HCT116 (cell line): ENCODE results near the gene MYL6B. TPM values are rescaled to one million over a fixed set of nuclear protein-coding genes. Genes with fewer than 3 reads are reported as not detected.
A peak's percentile ranks its signal among the peaks of the same experiment; 100 is the strongest.

ENCODE experiments used
- ATAC-seq: fragments of 200-7000 bp; cut with Tn5 transposase; 2 replicates; pipeline ENCODE4 v1.9.1; 2020; ENCODE audit warnings: mild to moderate bottlenecking, moderate library complexity
- BruUV-seq: library from RNA; stranded (reverse); fragments of 400-500 nt; replicated peaks from 2 replicates; lab custom pipeline; 2021; lab: Mats Ljungman, UMichigan
- CTCF ChIA-PET: fragments of 300-600 bp; sonication (Branson Sonifier 250); formaldehyde crosslinking; loops from one replicate; lab custom pipeline; 2021; ENCODE audit warnings: antibody characterized with exemption; lab: Charles Lee
- POLR2A ChIA-PET: fragments of 300-600, 350-600 bp; sonication (Branson Sonifier 250); formaldehyde crosslinking; loops from one replicate; lab custom pipeline; 2021; ENCODE audit warnings: antibody characterized with exemption; lab: Charles Lee
- RAD21 ChIA-PET, 2 experiments: fragments of 300-600 bp; sonication (Branson Sonifier 250); formaldehyde crosslinking; loops; one replicate each; lab custom pipeline; 2023; ENCODE audit warnings: low total read pairs in 2 of 2; ENCODE audit not compliant: uncharacterized antibody in 2 of 2, unreplicated experiment in 2 of 2, low non-redundant PET in 1 of 2; lab: Charles Lee
- DNase-seq: peaks from one replicate; pipeline ENCODE4 v3.0.0-alpha.2; 2010; ENCODE audit warnings: low read depth, low spot score
- H2AFZ ChIP-seq: fragments of 200-600 bp; shearing (Covaris generic), sonication (generic); 2 replicates; pipeline ENCODE4 v1.6.1; 2017; ENCODE audit warnings: low read depth, mixed run types, mixed read lengths, antibody characterized with exemption, low read length; ENCODE audit not compliant: poor library complexity, severe bottlenecking
- H3K27ac ChIP-seq: 2 replicates; pipeline ENCODE4 v1.5.1; 2012; ENCODE audit warnings: low read depth, low read length
- H3K27me3 ChIP-seq: fragments of 200-600 bp; sonication (generic); 2 replicates; pipeline ENCODE4 v1.6.1; 2016; ENCODE audit warnings: mixed run types, low read length, mixed read lengths; ENCODE audit not compliant: insufficient read depth
- H3K36me3 ChIP-seq, 2 experiments: fragments of 200-500 bp in 1 of 2; fragments of 200-600 bp in 1 of 2; sonication (Bioruptor generic) in 1 of 2; sonication (generic) in 1 of 2; 2 replicates each; pipeline versions ENCODE4 v1.5.1 to v1.6.1; 2014 to 2016; ENCODE audit warnings: low read length in 2 of 2, inconsistent platforms in 1 of 2, mixed read lengths in 1 of 2, mixed run types in 1 of 2; ENCODE audit not compliant: insufficient read depth in 2 of 2, control insufficient read depth in 1 of 2
- H3K4me1 ChIP-seq, 2 experiments: fragments of 200-600 bp in 1 of 2; sonication (generic) in 1 of 2; 2 replicates each; pipeline versions ENCODE4 v1.5.1 to v1.6.1; 2012 to 2017; ENCODE audit warnings: low read length in 2 of 2, inconsistent platforms in 1 of 2, mild to moderate bottlenecking in 1 of 2, mixed read lengths in 1 of 2, mixed run types in 1 of 2, moderate library complexity in 1 of 2; ENCODE audit not compliant: insufficient read depth in 2 of 2, control insufficient read depth in 1 of 2
- H3K4me2 ChIP-seq: fragments of 200-600 bp; sonication (generic); 2 replicates; pipeline ENCODE4 v1.6.1; 2017; ENCODE audit warnings: mixed run types, low read length, mixed read lengths
- H3K4me3 ChIP-seq, 2 experiments: fragments of 200-600 bp in 1 of 2; sonication (generic) in 1 of 2; replicated peaks in 1 of 2; 2 replicates each; pipeline ENCODE4 v1.5.1; 2011 to 2016; ENCODE audit warnings: low read length in 2 of 2, control low read depth in 1 of 2, low read depth in 1 of 2, mild to moderate bottlenecking in 1 of 2, mixed read lengths in 1 of 2, mixed run types in 1 of 2
- H3K79me2 ChIP-seq: fragments of 200-600 bp; sonication (generic); 2 replicates; pipeline ENCODE4 v1.6.1; 2017; ENCODE audit warnings: mild to moderate bottlenecking, mixed run types, low read length, moderate library complexity, mixed read lengths; ENCODE audit not compliant: insufficient read depth
- H3K9ac ChIP-seq: fragments of 200-600 bp; sonication (generic); 2 replicates; pipeline ENCODE4 v1.6.1; 2016; ENCODE audit warnings: low read length, mixed read lengths
- H3K9me2 ChIP-seq: fragments of 200-600 bp; sonication (generic), shearing (Covaris generic); 2 replicates; pipeline ENCODE4 v1.6.1; 2017; ENCODE audit warnings: mixed run types, mild to moderate bottlenecking, moderate library complexity; ENCODE audit not compliant: insufficient read depth
- H3K9me3 ChIP-seq, 2 experiments: fragments of 200-500 bp in 1 of 2; fragments of 200-600 bp in 1 of 2; sonication (Bioruptor generic) in 1 of 2; sonication (generic) in 1 of 2; 2 replicates each; pipeline ENCODE4 v1.6.1; 2014 to 2017; ENCODE audit warnings: low read length in 2 of 2, mixed read lengths in 2 of 2, inconsistent platforms in 1 of 2, low read depth in 1 of 2, mild to moderate bottlenecking in 1 of 2, mixed run types in 1 of 2, moderate library complexity in 1 of 2; ENCODE audit not compliant: control insufficient read depth in 1 of 2, insufficient read depth in 1 of 2
- H4K20me1 ChIP-seq: fragments of 200-600 bp; sonication (generic), shearing (Covaris generic); 2 replicates; pipeline ENCODE4 v1.6.1; 2017; ENCODE audit warnings: mixed run types, mild to moderate bottlenecking, moderate library complexity; ENCODE audit not compliant: insufficient read depth
- CBX3 ChIP-seq: IDR thresholded peaks from 2 replicates; pipeline ENCODE4 v1.6.1; 2012; ENCODE audit warnings: low read depth
- CEBPB ChIP-seq: IDR thresholded peaks from 2 replicates; pipeline ENCODE4 v1.6.1; 2012; ENCODE audit warnings: low read depth
- EZH2 ChIP-seq: fragments of 200-600 bp; sonication (generic); IDR thresholded peaks from 2 replicates; pipeline ENCODE4 v1.6.1; 2017; ENCODE audit warnings: antibody characterized with exemption, mixed run types
- FOSL1 ChIP-seq: IDR thresholded peaks from 2 replicates; pipeline ENCODE4 v1.6.1; 2012; ENCODE audit warnings: low read depth
- POLR2A ChIP-seq: IDR thresholded peaks from 2 replicates; pipeline ENCODE4 v1.7.0; 2011; ENCODE audit warnings: borderline replicate concordance; ENCODE audit not compliant: insufficient read depth, insufficient read length; ENCODE audit errors: extremely low read depth
- RAD21 ChIP-seq: IDR thresholded peaks from 2 replicates; pipeline ENCODE4 v1.6.1; 2012; ENCODE audit warnings: low read depth, mild to moderate bottlenecking
- REST ChIP-seq: IDR thresholded peaks from 2 replicates; pipeline ENCODE4 v1.6.1; 2012; ENCODE audit warnings: low read depth
- SP1 ChIP-seq: IDR thresholded peaks from 2 replicates; pipeline ENCODE4 v1.6.1; 2012; ENCODE audit warnings: low read depth
- ZFX ChIP-seq: fragments of 450-650 bp; IDR thresholded peaks from 2 replicates; pipeline ENCODE4 v1.6.1; 2017
- intact Hi-C: fragments of 100-400 bp; cut with micrococcal nuclease; formaldehyde crosslinking; loops from 2 replicates; pipeline ENCODE4 v1.10.0; 2022
- total RNA-seq: library from RNA; stranded (reverse); gene quantifications from one replicate; pipeline ENCODE4 v1.2.1, GENCODE V29; 2021; ENCODE audit not compliant: unreplicated experiment
- TF ChIP-seq, protein P1 (sequence below): IDR thresholded peaks from 2 replicates; pipeline ENCODE4 v1.6.1; 2011; ENCODE audit warnings: mild to moderate bottlenecking, low read length, moderate library complexity; ENCODE audit not compliant: insufficient replicate concordance; ENCODE audit errors: extremely low read depth
- TF ChIP-seq, protein P2 (sequence below), 3 experiments: fragments of 200-600 bp in 1 of 3; sonication (generic) in 1 of 3; IDR thresholded peaks in 2 of 3; conservative IDR thresholded peaks in 1 of 3; 2 replicates each; pipeline ENCODE4 v1.5.1; 2012 to 2017; ENCODE audit warnings: low read depth in 2 of 3, low read length in 2 of 3, antibody characterized with exemption in 1 of 3, borderline replicate concordance in 1 of 3, control low read depth in 1 of 3, mild to moderate bottlenecking in 1 of 3, mixed read lengths in 1 of 3, mixed run types in 1 of 3, moderate library complexity in 1 of 3; ENCODE audit not compliant: insufficient read depth in 1 of 3

Gene MYL6B
- total RNA-seq, 1 experiment from 2014 or later = 94.3 TPM

GRCh38 chr12:56151672-56152131 lies 685 bp upstream of the MYL6B start:
- no peaks in the 10 kb centered on the region for H3K27me3 ChIP-seq
- peak; percentile 44 for DNase-seq
- no peaks in the 10 kb centered on the region for H4K20me1 ChIP-seq
- intact Hi-C loops = loop anchor here (2.0 kb wide), 1 partner anchor 23 kb away; the partner anchor contains the start of gene ESYT1
- peak overlapping the region; percentile 80 for H3K9ac ChIP-seq
- no peak overlapping the region for H2AFZ ChIP-seq
- peak overlapping the region; percentile 91 for H3K27ac ChIP-seq
- no peak for TF ChIP-seq SP1
- TF ChIP-seq, protein P1, sequence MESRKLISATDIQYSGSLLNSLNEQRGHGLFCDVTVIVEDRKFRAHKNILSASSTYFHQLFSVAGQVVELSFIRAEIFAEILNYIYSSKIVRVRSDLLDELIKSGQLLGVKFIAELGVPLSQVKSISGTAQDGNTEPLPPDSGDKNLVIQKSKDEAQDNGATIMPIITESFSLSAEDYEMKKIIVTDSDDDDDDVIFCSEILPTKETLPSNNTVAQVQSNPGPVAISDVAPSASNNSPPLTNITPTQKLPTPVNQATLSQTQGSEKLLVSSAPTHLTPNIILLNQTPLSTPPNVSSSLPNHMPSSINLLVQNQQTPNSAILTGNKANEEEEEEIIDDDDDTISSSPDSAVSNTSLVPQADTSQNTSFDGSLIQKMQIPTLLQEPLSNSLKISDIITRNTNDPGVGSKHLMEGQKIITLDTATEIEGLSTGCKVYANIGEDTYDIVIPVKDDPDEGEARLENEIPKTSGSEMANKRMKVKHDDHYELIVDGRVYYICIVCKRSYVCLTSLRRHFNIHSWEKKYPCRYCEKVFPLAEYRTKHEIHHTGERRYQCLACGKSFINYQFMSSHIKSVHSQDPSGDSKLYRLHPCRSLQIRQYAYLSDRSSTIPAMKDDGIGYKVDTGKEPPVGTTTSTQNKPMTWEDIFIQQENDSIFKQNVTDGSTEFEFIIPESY = no peak
- TF ChIP-seq RAD21 = no peak
- TF ChIP-seq ZFX = peak; percentile 19; the same call in 1 of the 2 replicates
- peak; percentile 5 for TF ChIP-seq POLR2A
- no peak for TF ChIP-seq CEBPB
- no peak for TF ChIP-seq CBX3
- no peak for TF ChIP-seq FOSL1
- TF ChIP-seq EZH2 = no peak
- no peak for TF ChIP-seq REST
- TF ChIP-seq, protein P2, sequence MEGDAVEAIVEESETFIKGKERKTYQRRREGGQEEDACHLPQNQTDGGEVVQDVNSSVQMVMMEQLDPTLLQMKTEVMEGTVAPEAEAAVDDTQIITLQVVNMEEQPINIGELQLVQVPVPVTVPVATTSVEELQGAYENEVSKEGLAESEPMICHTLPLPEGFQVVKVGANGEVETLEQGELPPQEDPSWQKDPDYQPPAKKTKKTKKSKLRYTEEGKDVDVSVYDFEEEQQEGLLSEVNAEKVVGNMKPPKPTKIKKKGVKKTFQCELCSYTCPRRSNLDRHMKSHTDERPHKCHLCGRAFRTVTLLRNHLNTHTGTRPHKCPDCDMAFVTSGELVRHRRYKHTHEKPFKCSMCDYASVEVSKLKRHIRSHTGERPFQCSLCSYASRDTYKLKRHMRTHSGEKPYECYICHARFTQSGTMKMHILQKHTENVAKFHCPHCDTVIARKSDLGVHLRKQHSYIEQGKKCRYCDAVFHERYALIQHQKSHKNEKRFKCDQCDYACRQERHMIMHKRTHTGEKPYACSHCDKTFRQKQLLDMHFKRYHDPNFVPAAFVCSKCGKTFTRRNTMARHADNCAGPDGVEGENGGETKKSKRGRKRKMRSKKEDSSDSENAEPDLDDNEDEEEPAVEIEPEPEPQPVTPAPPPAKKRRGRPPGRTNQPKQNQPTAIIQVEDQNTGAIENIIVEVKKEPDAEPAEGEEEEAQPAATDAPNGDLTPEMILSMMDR (IDR thresholded peaks at IDR 0.05 in 2 of 3, conservative IDR thresholded peaks at IDR 0.05 in 1 of 3; ENCODE audit: borderline replicate concordance in 1 of 3, insufficient read depth in 1 of 3, low read depth in 2 of 3, low read length in 2 of 3) = peak in 2 of 3 experiments; percentile 69 to 72; a peak in 4 of 6 replicates
- ChIA-PET CTCF (interaction anchor here (1.0 to 1.4 kb wide), 3 partner anchors 9 to 34 kb away, joined by 3 to 7 read pairs (median 6); partner anchors contain the start of genes ESYT1 and ZC3H10), POLR2A (interaction anchor here (1.0 to 1.9 kb wide), 4 partner anchors 24 to 47 kb away, joined by 3 to 18 read pairs (median 4); partner anchors contain the start of genes ESYT1, PA2G4 and SMARCC2), RAD21 (interaction anchor here in 1 of 2 experiments (1.3 kb wide), 1 partner anchor 24 kb away, joined by 3 read pairs; the partner anchor contains the start of gene ESYT1)
- no peaks in the 10 kb centered on the region for H3K9me2 ChIP-seq
- no peaks in the 10 kb centered on the region; a peak in 1 of 4 replicates for H3K36me3 ChIP-seq
- H3K4me1 ChIP-seq = peaks cover 11 to 23% of the 10 kb centered on the region in 2 experiments
- H3K79me2 ChIP-seq = no peaks in the 10 kb centered on the region; the same call in 1 of the 2 replicates
- H3K4me3 ChIP-seq = peak overlapping the region; percentile 68 to 71
- TSS peak; percentile 93 for BruUV-seq
- H3K4me2 ChIP-seq = peak overlapping the region; percentile 81
- no peaks in the 10 kb centered on the region for H3K9me3 ChIP-seq
- ATAC-seq = peak; percentile 82
